Right lobe of liver (tissue), 4 donors: ENCODE data around the gene RDX.

Source experiments
- CTCF ChIP-seq, 4 donors: fragments of 200-600 bp in 3 of 4; fragments of 450-650 bp in 1 of 4; IDR thresholded peaks; one replicate each; pipeline versions ENCODE4 v1.5.1 to v1.8.0; 2016 to 2022; ENCODE audit warnings: antibody characterized with exemption in 4 of 4, mild to moderate bottlenecking in 2 of 4
- POLR2A ChIP-seq: fragments of 450-650 bp; IDR thresholded peaks from one replicate; pipeline ENCODE4 v1.6.1; 2017; ENCODE audit warnings: antibody characterized with exemption, mild to moderate bottlenecking
- donor health status: DM: no; HTN: no; CAD: no.
- donor health status: DM: no; HTN: no; CAD: no.
- donor health status: DM: no; HTN: yes; CAD: no.

GRCh38 chr11:110156503-110156902 lies 139.9 kb downstream of the RDX start:
- TF ChIP-seq CTCF (IDR thresholded peaks at IDR 0.05) (no peak), POLR2A (no peak)
